NCI-H226 (cell line): ENCODE measurements around the gene PIK3R2.
"Not testable (repeated sequence)": the region's sequence is repeated elsewhere in the genome, so short reads cannot be mapped to it uniquely, and the experiment has no call there.

Source experiments
- DNase-seq: peaks from one replicate; pipeline ENCODE4 v3.0.0-alpha.2; 2015

The PIK3R2 gene

GRCh38 chr19:18152817-18153555, at the start of gene PIK3R2:
TSS of gene PIK3R2 (plus strand) at chr19:18153163. CDS start at chr19:18155880, 2,717 bp downstream.
- DNase-seq, result peak; percentile 96

GRCh38 chr19:18104793-18105131, 48.2 kb upstream of the PIK3R2 start:
- no peak for DNase-seq

GRCh38 chr19:18105259-18105658, 47.7 kb upstream of the PIK3R2 start:
- not testable (repeated sequence) for DNase-seq

GRCh38 chr19:18107235-18107634, 45.7 kb upstream of the PIK3R2 start:
- DNase-seq, result no peak

- DNase-seq, result no peak
Measured at GRCh38 chr19:18108897-18109296, 44.1 kb upstream of the PIK3R2 start.

GRCh38 chr19:18109341-18109732, 43.6 kb upstream of the PIK3R2 start:
- DNase-seq, result no peak

- DNase-seq, result no peak
Measured at GRCh38 chr19:18109733-18110608, 43.0 kb upstream of the PIK3R2 start.

GRCh38 chr19:18110609-18111232, 42.2 kb upstream of the PIK3R2 start:
- no peak for DNase-seq

- DNase-seq, result peak; percentile 62
Measured at GRCh38 chr19:18112989-18113478, 39.9 kb upstream of the PIK3R2 start.

- DNase-seq, result no peak
Measured at GRCh38 chr19:18113827-18114226, 39.1 kb upstream of the PIK3R2 start.

- DNase-seq, result no peak
Measured at GRCh38 chr19:18114483-18114882, 38.5 kb upstream of the PIK3R2 start.

- no peak for DNase-seq
Measured at GRCh38 chr19:18117364-18117691, 35.6 kb upstream of the PIK3R2 start.

- peak; percentile 57 for DNase-seq
Measured at GRCh38 chr19:18117692-18118378, 35.1 kb upstream of the PIK3R2 start.

GRCh38 chr19:18118420-18119012, 34.4 kb upstream of the PIK3R2 start:
- no peak for DNase-seq

- no peak for DNase-seq
Measured at GRCh38 chr19:18119013-18119716, 33.8 kb upstream of the PIK3R2 start.

GRCh38 chr19:18119717-18120105, 33.3 kb upstream of the PIK3R2 start:
- no peak for DNase-seq

- no peak for DNase-seq
Measured at GRCh38 chr19:18120127-18120526, 32.8 kb upstream of the PIK3R2 start.

GRCh38 chr19:18121166-18121565, 31.8 kb upstream of the PIK3R2 start:
- DNase-seq, result no peak

GRCh38 chr19:18122424-18122823, 30.5 kb upstream of the PIK3R2 start:
- no peak for DNase-seq

GRCh38 chr19:18122860-18123795, 29.8 kb upstream of the PIK3R2 start:
- no peak for DNase-seq

GRCh38 chr19:18123819-18124218, 29.1 kb upstream of the PIK3R2 start:
- no peak for DNase-seq
